Endometrial microvascular endothelial cells (primary cell): ENCODE measurements around the gene CCDC122. TPM values are rescaled to one million over a fixed set of nuclear protein-coding genes. Genes with fewer than 3 reads are reported as not detected.
"Not testable (repeated sequence)": the region's sequence is repeated elsewhere in the genome, so short reads cannot be mapped to it uniquely, and the experiment has no call there.

ENCODE experiments used
- in situ Hi-C: cut with HindIII; loops from 2 replicates; pipeline ENCODE4 v1.10.0; 2017; ENCODE audit warnings: low sequenced_read_pairs, low pct_unique_long_range_greater_than_20kb; ENCODE audit errors: inconsistent ontology term
- total RNA-seq: library from RNA; depleted of rRNA; stranded (reverse); fragments of >200 nt; gene quantifications from one replicate; pipeline ENCODE4 v1.2.3, GENCODE V29; 2015; ENCODE audit errors: inconsistent ontology term

The CCDC122 gene
- total RNA-seq, 1 donor from 2014 or later: 3.2 TPM

DNA sequence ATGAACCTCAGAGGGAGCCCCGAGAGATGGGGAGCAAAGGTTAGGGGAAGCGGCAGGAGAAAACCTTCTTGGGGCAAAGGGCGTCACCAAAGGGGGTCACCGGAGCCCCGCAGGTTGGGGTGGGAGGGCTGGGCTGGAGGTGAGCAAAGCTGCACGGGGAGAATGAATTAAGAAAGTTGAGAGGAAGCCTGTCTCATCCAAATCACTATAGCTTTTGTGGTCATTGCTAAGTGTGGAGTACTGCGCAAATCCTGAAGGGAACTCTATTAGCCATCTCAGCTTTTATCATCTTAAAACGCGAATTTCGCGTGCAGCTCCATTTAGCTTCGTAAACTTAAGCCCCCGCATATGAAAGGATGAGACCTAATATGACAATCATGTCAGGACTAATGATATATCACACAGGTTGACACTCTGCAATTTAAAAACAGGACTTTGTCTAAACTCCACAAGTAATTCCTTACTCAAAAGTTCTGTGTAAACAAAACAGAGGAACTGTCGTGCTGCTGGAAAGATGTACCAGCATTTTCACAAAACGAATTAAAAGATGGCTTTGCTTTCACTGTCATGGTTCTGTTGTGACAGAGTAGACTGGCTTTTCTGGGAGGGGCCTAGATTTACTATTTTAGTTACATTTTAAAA lies 795 bp upstream of the CCDC122 start:
- in situ Hi-C loops: no loop called here

DNA sequence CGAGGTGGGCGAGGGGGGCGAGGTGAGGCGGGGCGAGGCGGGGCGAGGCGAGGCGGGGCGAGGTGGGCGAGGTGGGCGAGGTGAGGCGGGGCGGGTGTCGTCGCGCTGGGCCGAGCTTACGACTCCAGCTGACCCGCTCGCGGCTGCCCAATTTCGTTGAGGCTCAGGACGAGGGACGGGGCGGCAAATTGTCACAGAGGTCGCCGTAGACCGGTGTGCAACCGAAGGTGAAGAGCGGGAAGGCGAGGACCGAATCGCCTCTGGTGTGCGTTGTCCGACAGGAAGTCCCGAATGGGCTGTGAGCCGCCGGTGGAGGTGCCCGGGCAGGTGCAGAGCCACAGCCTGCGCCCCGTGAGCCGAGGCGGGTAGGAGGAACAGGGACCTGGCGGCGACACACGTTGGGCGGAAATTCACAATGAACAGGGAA lies 228 bp upstream of the CCDC122 start, which contains the start of gene LACC1:
TSS of gene LACC1 (plus strand) at position 150 of the 427 bp plus-strand sequence. CDS start 1,082 bp downstream, outside the sequence.
- in situ Hi-C loops: no loop called here

DNA sequence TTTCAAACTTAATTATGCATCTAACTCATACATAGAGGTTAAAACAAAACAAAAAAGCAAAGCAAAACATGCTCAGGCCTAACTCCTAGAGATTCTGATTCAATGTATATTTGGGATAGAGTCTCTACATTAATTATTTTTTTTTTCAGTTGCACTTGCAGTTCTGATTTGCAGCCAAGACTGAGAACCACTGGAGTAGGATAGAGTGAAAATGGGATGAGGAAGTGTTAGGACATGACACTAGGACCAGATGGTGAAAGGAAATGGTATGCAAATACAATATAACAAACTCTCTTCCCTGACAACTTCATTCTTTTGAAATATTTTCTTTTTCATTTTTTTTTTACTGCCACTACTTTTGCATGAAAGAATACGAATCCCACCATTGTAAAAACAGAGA lies 1.8 kb downstream of the CCDC122 start:
- in situ Hi-C loops: no loop called here

DNA sequence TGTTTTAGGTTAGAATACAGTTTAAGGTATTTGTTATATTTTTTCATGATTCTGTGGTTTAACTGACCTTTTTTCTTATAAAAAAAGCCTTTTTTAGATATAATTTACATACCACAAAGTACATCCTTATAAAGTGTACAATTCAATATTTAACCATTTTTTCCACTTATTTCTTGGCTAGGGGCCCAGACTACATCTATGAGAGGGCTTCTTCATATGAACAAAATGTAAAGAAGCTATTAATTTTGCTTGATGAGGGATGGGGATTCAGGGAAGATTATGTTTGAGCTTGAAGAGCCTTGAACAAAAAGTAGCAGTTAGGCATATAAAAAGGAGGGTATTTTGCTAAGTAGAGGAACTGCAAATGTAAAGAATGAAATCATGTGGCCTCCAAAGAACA lies 2.2 kb downstream of the CCDC122 start:
- in situ Hi-C loops: no loop called here

DNA sequence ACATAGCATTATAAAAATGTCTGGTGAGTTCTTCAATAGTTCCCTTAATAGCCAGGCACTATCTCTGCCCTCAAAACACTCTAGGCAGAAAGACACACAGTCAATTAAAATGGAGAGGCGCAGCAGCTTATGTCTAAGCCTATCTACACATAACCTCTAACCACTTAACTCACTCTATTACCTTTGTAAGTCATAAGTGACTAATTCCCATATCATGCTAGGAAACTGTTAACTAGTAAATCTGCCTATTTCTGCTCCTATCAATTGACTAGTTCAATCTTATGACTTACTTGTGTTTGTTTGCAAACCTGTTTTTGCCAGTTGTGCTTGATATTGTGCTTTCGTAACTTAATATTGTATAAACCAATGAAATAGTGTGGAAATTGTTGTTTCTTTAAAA lies 3.2 kb downstream of the CCDC122 start:
- in situ Hi-C loops: no loop called here

DNA sequence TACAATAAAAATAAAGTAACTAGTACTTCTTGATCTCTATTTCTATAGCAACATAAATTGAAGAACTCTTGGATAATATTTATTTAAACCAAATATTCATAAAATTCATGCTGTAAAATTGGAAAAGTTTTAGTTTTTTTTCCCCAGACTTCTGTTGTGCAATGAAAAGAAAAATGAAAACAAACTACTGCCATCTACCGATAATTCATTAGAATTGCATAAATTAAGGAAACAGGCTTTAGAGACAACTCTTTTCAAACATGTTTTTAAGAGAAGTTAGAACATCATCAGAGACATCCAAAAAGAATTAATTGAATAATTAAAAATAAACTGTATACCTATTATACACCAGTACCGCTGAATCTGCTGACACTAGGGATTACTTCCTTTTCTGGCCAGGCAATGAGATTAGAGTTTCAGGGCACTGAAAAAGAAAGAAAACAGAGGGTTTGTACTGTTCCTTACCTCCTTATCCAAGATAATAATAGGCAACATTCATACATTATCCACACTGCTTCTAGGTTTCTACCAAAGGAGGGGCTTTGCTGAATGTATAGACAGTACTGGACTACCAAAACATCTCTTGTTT lies 4.9 kb downstream of the CCDC122 start:
- in situ Hi-C loops: no loop called here

DNA sequence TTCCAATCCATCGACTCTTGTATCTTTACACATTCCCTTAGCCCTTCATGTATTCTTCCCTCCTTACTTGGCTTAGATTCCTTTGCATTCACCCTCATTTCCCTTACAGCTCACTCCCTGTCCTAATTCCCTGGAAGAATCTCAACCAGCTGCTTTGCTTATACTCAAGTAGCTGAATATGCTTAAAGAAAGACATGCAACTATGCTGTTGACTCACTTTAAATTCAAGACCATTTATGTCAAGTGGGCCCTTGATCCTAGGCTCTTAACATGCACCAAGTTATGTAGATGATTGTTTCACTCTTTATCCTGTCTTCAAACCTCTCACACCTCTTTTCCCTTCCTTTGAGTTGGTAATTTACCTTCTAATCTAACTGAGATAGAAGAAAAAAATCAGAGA lies 7.4 kb downstream of the CCDC122 start:
- in situ Hi-C loops: no loop called here

DNA sequence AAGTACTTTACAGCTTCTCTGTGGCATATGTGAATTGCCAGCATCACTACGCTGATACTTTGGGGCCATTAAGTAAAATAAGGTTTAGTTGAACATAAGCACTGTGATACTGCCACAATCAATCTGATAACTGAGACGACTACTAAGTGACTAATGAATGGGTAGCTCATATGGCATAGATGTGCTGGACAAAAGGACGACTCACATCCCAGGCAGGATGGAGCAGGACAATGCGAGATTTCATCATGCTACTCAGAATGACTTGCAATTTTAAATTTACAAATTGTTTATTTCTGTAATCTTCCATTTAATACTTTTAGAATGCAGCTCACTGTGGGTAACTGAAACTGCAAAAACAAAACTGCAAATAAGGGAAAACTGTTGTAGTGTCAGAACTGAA lies 13.6 kb downstream of the CCDC122 start:
- in situ Hi-C loops: no loop called here

DNA sequence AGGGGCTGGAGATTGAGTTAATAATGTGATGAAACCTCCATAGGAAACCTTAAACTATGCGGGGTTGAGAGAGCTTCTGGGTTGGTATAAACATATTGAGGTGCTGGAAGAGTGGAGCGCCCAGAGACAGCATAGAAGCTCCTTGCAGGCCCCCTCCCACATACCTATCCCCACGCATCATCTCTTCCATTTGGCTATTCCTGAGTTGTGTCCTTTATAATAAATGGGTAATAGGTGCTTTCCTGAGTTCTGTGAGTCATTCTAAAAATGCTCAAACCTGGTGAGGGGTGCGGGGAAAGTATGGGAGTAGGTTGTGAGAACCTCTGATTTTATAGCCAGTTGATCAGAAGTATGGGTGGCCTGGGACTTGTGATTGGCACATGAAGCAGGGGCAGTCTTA lies 14.6 kb downstream of the CCDC122 start:
- in situ Hi-C loops: no loop called here

DNA sequence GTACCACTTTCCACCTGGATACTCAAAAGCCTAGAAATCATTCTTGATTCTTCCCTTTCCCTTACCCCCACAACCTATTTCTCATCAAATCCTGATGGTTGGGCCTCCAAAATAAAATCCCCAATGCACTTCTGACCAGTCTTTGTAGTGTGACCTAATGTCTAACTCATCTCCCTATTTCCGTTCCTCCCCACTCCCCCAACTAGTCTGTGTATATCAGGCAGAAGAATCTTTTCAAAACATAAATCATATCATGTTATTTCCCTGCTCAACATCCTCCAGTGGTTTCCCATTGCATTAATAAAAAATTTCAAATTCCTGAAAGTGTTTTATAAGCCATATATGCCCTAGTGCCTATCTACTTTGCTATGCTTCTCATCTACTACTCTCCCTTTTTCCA lies 17.7 kb downstream of the CCDC122 start:
- in situ Hi-C loops: no loop called here

DNA sequence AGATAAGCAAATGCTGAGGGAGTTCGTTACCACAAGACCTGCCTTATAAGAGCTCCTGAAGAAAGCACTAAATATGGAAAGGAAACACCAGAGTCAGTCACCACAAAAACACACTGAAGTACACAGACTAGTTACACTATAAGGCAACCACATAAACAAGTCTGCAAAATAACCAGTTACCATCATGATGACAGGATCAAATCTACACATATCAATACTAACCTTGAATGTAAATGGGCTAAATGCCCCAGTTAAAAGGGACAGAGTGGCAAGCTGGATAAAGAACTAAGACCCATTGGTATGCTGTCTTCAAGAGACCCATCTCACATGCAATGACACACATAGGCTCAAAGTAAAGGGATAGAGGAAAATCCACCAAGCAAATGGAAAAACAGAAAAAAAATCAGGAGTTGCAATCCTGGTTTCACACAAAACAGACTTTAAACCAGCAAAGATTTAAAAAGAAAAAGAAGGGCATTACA lies 26.6 kb downstream of the CCDC122 start:
- in situ Hi-C loops: no loop called here

DNA sequence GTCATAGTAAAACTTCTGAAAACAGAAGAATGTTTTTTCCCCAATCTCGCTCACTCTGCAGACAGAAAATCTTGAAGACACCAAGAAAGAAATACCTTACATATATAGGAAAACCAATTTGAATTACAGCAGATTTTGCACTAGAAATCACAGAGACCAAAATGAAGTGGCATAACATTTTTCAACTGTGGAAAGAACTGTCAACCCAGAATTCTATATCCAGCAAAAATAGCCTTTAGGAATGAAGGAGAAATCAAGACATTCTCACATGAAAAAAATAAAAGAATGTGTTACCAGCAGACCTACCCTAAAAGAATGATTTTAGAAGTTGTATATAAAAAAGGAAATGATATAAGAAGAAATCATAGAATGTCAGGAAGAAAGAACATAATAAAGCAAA lies 28.7 kb downstream of the CCDC122 start:
- in situ Hi-C loops: no loop called here

DNA sequence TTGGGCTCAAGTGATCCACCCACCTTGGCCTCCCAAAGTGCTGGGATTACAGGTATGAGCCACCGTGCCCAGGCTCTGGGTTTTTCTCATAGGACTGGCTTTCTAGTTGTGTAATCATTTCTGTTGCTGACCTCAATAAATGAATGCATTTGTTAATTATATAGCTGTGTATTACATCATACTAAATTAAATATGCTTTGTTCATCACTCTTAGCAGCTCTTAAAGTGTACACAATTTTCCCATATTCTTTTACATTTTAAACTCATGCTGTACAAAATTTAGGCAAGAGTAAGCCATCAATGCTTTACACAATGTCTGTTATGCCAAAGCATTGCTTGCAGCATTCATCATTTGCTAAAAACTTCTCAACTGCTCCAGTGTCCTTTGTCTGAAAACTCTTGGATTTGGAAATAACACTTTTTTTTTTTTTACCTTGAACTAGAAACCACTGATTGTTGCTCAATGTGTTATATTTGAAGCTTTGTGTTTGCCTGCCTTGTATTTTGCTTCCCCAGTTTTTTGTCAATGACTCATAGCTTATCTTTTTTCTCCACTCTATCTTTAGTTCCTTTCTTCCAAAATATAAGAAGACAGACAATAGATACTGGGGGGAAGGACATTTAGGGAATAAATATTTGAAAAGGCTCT lies 31.4 kb downstream of the CCDC122 start:
- in situ Hi-C loops: no loop called here

DNA sequence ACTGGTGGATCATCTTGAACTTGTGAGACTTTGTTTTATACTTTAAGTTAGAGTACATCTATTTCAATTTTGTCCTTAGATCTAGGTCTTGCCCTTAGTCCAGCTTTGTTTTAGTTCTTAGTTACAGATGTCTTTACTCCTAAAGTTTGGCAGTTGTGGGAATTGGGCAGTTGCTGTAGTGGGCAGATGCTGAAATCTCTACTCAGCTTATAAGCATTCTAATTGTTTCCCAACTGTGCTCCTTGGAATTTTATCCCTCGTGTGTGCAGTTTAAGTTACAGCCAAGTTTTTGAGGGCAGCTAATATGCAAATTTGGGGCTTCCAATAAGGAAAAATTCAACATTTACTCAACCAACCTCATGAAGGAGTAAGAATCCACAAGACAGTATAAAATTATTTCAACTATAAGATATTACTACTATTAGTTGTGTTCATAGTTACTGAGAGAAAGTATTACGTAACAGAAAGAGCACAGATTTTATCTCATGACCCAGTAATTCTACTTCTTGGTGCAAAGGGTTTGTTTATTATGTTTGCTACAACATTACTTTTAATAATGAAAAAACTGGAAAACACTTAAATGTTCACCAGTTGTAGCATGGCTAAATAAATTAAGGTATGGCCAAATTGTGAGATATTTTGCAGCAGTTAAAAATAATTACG lies 32.9 kb downstream of the CCDC122 start:
- in situ Hi-C loops: no loop called here

DNA sequence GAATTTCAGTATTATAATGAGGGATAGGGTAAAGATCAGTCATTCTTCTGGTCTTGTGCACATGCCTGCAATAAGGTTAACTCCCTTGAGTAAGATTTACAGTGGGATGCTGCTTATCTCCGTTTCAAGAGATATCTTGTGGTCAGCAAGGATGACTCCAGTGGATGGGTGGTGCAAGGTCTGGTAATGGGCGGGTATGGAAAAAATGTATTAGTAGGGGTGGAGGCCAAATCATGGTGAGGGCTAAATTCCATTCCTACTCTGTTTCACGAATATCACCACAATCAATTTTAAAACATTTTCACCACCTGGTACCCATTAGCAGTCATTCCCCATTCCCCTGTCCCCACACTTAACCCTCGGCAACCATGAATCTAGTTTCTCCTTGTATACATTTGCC lies 40.6 kb downstream of the CCDC122 start:
- in situ Hi-C loops: no loop called here

DNA sequence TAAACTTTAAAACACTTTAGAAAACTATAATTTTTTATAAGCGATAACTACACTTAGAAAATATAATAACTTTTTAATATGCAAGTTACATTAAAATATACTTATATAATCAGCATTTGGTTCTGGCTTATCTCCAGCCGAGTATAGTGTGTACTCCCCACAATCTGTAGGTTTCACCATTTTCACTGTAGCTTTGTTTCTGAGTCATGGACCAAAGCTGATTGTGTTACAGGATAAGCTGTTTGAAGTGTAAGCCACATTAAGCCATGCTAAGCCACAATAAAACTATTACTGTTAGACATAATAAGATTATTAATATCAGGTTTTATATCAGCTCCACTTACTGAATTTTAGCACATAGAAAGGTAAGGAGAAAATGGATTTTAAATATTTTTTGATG lies 43.8 kb downstream of the CCDC122 start:
- in situ Hi-C loops: no loop called here

DNA sequence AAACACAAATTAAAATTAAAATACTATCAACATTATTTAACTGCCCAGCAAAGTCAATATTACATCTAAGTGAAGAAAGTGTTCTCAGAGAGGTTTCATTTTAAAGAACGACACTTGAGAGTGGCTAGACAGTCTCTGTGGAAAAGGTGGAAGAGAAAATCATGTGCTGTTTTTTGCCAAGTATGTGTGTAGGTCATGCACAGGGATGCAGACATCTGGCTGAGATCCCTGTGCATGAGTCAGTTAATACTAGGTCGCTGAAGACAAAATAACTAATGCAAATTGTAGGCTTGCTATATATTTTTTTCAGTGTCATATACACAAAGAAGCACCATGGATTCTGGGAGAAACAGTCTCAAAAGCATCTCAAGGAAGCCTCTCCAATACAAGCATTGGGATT lies 48.5 kb downstream of the CCDC122 start:
- in situ Hi-C loops: no loop called here

DNA sequence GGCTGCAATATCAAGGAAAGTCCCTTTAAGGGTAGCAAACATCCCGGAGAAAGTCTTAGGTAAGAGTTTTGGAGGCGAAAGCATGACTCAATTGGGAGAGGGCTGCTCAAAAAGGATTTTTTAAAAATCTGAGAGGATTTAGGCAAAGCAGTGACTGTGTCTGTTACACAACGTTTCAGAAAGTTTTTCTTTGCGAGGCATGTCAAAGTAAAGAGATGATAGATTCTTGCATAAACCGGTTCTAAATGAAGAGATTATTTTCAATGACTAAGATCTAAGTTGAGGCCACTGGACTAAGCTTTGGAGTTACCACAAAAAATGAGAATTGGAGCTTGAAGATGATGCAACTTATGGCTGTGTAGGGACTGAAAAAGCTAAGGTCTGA lies 49.1 kb downstream of the CCDC122 start:
- in situ Hi-C loops: no loop called here

DNA sequence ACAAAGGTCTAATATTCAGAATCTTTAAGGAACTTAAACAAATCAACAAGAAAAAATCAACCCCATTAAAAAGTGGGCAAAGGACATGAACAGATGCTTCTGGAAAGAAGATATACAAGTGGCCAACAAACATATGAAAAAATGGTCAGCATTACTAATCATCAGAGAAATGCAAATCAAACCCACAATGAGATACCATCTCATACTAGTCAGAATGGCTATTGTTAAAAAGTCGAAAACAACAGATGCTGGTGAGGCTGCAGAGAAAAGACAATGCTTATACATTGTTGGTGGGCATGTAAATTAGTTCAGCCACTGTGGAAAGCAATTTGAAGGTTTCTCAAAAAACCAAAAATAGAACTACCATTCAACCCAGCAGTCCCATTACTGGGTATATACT lies 54.9 kb downstream of the CCDC122 start:
- in situ Hi-C loops: not testable (repeated sequence)

DNA sequence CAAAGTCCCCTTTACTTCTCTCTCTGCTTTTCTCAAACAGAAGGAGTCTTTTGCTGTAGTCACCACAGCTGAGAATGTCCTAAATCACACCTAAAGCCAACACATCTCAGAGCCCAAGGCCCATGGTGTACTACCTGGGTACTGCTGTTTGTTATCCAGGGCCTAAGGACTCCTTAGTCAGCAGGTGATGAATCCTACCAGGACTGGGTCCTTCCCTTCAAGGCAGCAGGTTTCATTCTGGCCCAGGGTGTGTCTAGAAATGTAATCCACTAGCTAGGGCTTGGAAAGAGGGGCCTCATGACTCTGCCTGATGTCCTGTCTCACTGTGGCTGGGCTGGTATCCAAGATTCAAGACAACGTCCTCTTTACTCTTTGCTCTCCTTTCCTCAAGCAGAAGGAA lies 56.6 kb downstream of the CCDC122 start:
- in situ Hi-C loops: no loop called here
